ENCODE data around the gene LRFN2.

The LRFN2 gene

GRCh38 chr6:40371621-40372020, 215.5 kb downstream of the LRFN2 start:
- in situ Hi-C loops (cut with HindIII; ENCODE audit: low sequenced_read_pairs), result no loop called here
- H3K4me3 ChIP-seq (ENCODE audit: low read depth, low read length), result no peak overlapping the region
- no peak for DNase-seq (ENCODE audit: low read depth, low spot score)
- TF ChIP-seq CTCF (IDR thresholded peaks at IDR 0.05; ENCODE audit: low read depth, low read length), result no peak

GRCh38 chr6:40371095-40371494, 216.1 kb downstream of the LRFN2 start:
- DNase-seq (ENCODE audit: low read depth, low spot score), result no peak
- in situ Hi-C loops (cut with HindIII; ENCODE audit: low sequenced_read_pairs), result no loop called here
- no peak overlapping the region for H3K4me3 ChIP-seq (ENCODE audit: low read depth, low read length)
- no peak for TF ChIP-seq CTCF (IDR thresholded peaks at IDR 0.05; ENCODE audit: low read depth, low read length)

- no peak overlapping the region for H3K4me3 ChIP-seq (ENCODE audit: low read depth, low read length)
- no peak for DNase-seq (ENCODE audit: low read depth, low spot score)
- TF ChIP-seq CTCF (IDR thresholded peaks at IDR 0.05; ENCODE audit: low read depth, low read length), result no peak
- in situ Hi-C loops (cut with HindIII; ENCODE audit: low sequenced_read_pairs), result no loop called here
These were observed 217.3 kb downstream of the LRFN2 start for GRCh38 chr6:40369891-40370290.

GRCh38 chr6:40369042-40369441, 218.1 kb downstream of the LRFN2 start:
- in situ Hi-C loops (cut with HindIII; ENCODE audit: low sequenced_read_pairs), result no loop called here
- no peak for TF ChIP-seq CTCF (IDR thresholded peaks at IDR 0.05; ENCODE audit: low read depth, low read length)
- no peak for DNase-seq (ENCODE audit: low read depth, low spot score)
- no peak overlapping the region for H3K4me3 ChIP-seq (ENCODE audit: low read depth, low read length)

GRCh38 chr6:40362859-40363258, 224.3 kb downstream of the LRFN2 start:
- in situ Hi-C loops (cut with HindIII; ENCODE audit: low sequenced_read_pairs), result no loop called here
- H3K4me3 ChIP-seq (ENCODE audit: low read depth, low read length), result no peak overlapping the region
- no peak for DNase-seq (ENCODE audit: low read depth, low spot score)
- no peak for TF ChIP-seq CTCF (IDR thresholded peaks at IDR 0.05; ENCODE audit: low read depth, low read length)

GRCh38 chr6:40359808-40360207, 227.4 kb downstream of the LRFN2 start:
- no peak overlapping the region for H3K4me3 ChIP-seq (ENCODE audit: low read depth, low read length)
- in situ Hi-C loops (cut with HindIII; ENCODE audit: low sequenced_read_pairs), result no loop called here
- TF ChIP-seq CTCF (IDR thresholded peaks at IDR 0.05; ENCODE audit: low read depth, low read length), result no peak
- DNase-seq (ENCODE audit: low read depth, low spot score), result no peak

All from astrocyte of the spinal cord (primary cell).